NCI-H2196 (cell line): ENCODE measurements around the gene SNX30.

Experiments
- DNase-seq: peaks from one replicate; lab custom pipeline; 2025; ENCODE audit not compliant: unreplicated experiment; lab: John Stamatoyannopoulos, UW

The SNX30 gene

DNA sequence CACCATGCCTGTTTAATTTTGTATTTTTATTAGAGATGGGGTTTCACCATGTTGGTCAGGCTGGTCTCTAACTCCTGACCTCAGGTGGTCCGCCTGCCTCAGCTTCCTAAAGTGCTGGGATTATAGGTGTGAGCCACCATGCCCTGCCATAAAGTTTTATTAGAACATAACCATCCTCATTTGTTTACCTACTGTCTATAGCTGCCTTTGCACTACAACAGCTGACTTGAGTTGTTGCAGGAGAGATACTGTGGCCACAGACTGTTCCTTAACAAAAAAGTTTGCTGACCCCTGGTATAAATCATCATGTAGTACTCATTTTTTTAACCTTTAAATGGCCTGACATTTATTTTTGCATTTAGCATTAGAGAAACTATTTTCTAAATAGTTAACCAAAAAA lies 31.7 kb downstream of the SNX30 start:
- DNase-seq: no peak

DNA sequence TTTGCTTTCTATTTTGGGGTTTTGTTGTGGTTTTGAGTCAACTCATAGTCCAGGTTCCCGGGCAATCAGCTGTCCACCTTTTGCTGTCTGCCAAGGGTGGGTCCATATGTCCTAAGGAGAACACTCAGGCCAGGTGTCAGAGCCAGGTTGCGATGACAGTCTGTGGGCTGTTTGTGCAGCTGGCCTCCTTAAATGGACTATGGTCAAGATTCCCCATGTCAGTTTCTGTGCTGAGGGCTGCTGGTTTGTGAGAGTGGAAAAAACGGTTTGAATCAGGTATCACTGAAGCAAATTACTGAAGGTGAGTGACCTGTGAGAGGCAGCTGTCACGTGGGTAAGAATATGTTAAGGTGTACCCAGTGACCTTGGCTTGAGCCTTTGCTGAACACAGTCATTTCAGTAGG lies 33.0 kb downstream of the SNX30 start:
- DNase-seq: peak; percentile 34

DNA sequence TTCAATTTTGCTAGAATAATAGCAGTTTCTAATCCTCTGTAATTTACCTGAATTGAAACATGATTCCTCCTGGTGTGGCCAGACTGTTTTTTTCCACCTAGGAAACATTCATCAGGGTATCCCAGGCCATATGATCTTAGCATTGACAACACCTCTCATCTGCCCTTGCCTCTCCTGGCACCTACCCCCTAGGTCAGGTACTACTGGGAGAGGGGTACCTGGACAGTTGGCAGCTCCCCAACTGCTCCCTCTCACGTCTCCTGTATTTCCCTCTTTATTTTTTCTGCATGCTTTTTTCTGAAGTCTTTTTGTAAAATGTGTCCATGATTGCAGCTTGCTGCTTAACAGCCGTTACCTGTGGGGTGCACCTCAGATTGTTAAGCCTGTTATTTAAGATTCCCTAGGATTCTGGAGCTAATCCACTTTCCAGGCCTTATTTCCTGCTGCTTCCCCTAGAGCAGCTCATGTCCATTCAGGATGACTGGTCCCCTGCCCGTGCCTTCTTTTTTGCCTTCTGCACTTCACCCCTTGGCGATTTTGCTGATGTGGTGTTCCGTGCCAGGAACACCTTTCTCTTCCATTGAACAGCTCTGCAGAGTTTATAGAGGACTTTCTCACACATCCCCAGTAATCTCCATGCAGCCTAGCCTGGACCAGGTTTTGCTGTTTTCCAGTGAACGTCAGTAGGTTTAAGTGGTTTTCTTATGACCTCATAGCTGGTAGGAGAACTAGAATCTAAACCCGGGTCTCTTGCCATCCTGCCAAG lies 33.6 kb downstream of the SNX30 start:
- DNase-seq: peak; percentile 51

DNA sequence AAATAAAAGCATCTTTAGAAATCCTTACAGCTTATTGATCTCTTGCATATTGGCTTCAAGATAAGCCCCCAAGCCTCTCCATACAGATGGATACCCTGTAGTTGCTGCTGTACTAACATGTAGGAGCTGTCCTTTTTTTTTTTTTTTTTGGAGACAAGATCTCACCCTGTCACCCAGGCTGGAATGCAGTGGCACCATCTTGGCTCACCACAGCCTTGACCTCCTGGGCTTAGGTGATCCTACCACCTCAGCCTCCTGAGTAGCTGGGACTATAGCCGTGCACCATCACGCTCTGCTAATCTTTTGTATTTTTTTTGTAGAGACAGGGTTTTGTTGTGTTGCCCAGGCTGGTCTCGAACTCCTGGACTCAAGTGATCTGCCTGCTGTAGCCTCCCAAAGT lies 35.4 kb downstream of the SNX30 start:
- no peak for DNase-seq

DNA sequence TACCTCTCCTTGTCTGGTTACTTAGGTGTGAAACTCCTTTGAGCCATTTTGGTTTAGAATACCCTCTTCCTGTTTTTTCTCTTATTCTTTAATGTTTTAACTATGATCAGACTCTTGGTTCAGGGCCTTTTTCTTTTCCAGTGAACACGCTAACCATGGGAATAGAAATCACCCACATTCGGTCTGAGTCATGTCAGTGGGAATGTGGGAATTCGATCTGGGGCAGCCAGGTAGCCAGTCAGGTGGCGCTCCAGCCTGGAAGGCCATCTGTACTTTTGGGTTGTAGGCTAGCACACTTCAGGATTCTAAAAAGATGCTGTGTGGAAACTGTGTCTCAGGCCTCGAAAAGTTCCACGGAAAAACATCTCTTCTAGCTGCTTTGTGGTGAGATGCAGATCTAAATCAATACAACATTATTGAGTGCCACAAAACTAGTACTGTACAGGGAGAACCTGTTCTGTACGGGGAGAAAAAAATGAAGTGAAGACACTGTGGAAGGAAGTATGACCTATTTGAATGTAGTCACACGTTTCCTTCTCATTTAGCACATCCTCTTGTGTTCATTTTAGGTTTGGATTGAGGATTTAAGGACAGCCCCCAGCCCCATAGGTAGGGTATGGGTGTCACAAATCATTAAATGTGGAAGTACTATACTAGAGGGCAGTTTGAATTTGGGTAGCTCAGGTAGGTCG lies 36.4 kb downstream of the SNX30 start:
- no peak for DNase-seq

DNA sequence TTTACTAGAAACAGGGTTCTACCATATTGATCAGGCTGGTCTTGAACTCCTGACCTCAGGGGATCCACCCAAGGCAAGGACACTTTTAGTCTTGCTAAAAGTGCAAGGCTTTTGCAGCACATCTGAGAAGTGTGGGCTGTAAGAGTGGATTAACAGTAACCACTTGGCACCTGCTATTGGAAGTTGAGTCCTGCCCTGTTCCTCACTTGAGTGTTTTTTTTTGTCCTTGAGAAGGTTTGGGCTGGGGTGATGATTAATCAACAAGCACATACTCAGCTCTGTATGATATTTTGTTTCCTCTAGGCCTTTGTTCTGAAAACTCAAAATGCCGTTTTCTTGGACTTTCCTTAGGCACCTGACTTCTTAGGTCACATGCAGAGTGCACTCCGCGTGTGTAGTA lies 37.4 kb downstream of the SNX30 start:
- no peak for DNase-seq

DNA sequence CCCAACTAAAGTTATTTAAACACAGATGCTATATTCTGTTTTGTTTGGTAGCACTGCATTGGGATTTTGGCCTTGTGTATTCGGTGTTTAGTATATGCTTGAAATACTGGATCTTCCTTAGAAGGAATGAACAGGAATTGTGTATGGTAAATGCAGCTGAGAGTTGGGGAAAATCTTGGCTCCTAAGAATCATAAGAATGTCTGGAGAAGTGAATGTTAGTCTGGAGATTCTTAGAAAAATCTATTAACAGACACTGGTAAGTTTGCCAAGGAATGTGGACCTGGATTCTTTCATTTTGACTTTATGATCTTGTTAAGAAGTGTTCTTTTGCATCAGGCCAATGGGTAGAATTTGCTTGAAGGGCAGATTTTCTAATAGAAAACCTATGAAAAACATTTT lies 38.9 kb downstream of the SNX30 start:
- no peak for DNase-seq

DNA sequence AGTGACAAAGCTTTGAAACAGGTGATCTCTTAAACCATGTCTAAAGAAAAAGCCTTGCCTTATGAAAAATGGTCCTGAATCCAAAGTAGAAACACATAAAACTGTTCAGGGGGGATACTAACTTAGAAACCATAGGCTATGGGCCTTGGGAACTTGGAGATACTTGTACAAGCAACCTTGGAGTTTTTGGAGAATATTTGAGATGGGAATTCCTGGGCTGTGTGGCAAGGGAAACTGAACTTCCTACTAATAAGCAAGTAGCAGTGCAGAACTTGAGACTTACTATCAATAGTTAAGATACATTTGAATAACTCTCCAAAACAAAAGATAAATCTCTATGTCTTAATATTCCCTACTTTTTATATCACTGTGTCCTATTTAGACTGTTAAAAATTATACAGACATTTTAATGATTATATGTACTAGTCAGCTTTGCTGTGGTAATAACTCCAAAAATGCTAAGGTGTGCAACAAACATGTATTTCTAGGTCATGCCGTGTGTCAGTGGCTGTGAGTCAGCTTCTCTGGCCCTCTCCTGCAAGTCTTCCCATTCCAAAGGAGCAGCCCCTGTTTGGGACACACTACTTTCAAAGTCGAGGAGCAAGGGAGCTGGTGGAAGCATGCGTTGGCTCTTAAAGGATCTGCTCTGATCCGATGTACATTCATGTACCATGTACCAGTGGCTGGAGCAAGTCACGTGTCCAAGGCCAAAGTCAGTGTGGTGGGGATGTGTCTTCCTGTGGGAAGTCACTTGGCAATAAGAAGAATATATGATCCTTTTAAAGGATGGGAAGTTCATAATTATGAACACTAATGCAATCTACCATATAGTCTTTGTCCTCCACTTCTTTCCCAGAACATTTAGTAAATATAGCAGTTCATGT lies 39.6 kb downstream of the SNX30 start:
- no peak for DNase-seq

DNA sequence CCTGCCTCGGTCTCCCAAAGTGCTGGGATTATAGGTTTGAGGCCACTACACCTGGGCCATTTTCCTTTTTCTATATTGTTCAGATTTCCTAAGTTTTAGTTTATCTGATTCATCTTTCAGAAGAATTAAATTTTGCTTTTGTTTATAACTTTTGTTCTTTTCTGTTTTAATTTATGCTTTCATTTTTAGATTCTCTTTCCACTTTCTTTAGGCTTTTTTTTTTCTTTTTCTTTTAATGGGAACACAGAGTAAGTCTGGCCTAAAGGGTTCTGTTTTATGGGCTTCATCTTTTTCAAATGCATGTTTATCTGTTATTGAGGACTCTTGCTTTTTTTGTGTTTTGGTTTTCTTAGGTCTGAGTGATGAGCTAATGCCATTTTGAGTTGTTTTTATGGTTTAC lies 42.1 kb downstream of the SNX30 start:
- no peak for DNase-seq

DNA sequence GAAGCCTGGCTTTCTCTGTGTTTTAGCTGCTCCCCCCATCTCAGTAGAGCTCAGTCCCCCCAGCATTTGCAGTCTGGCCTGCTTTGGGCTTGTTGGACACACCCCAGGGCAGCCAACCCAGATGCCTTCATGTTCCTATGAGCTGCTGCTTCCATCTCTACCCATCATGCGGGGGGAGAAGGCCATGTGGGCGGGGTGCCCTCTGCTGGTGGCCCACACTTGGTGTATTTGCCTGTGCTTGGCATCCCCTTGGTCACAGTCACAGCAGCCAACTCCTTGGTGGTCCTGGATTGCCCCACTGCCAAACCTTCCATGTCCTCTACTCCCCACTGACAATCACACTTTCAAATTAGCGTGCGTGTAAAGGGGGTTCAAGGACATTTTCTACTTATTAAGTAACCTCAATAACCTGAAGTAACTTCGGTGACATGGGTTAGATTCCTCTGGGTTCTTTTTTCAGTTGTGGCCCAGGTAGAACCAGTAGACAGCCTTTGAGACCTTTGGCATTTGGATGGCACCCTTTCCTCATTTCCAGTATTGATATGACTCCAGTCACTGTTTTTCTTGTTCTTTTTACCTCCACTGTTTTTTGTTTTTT lies 42.8 kb downstream of the SNX30 start:
- peak; percentile 32 for DNase-seq

DNA sequence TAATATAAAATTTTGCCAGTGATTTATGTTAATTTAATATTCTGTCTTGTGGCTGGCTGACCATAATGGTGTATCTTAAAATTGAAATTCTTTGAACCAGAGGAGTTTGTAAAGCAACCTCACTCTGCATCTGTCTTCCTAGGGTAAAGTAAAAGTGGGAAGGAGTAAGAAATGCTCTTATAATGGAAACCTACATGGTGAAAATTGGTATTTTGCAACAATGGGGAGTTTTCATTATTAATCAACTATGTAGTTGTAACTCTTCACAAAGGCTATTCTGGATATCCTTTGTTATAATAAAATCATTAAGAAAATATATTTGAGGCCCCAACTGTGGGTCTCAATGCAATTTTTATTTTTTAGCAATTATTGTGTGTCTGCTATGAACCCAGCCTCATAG lies 44.2 kb downstream of the SNX30 start:
- DNase-seq: no peak

DNA sequence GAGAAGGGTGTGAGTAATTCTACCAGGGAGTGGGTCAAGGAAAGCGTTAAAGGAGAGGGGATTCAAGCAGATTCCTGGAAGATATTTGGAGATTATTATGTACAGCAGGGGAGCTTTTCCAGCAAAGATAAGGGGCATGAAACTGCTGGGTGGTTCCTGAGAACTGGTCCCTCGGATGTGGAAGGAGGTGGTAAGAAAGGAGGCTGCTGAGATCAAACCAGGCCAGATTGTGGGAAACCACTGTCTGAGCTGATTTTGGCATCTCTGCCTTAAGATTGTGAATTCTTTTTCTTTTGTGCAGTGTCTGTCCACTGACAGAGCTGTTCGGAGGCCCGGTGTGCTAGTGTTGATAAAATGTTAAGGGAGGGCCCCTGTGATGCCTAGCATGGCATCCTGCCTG lies 45.4 kb downstream of the SNX30 start:
- no peak for DNase-seq

DNA sequence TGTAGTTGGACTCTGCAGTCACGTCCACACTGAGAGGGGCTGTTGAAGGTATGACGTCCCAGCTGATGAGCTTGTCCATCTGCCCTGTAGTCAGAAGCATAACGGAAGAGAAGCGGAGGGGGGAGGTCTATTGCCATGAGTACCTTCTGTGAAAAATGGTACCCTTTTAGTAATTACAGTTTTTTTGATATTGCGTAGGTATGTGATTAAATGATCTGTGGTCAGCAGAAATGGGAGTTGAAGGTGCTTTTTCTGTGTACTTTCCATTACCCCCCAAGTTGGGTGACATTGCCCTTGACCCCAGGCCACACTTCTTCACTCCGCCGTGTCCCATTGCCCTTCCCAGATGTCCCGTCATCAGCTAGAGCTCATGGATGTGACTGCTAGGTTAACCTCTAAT lies 45.9 kb downstream of the SNX30 start:
- no peak for DNase-seq

DNA sequence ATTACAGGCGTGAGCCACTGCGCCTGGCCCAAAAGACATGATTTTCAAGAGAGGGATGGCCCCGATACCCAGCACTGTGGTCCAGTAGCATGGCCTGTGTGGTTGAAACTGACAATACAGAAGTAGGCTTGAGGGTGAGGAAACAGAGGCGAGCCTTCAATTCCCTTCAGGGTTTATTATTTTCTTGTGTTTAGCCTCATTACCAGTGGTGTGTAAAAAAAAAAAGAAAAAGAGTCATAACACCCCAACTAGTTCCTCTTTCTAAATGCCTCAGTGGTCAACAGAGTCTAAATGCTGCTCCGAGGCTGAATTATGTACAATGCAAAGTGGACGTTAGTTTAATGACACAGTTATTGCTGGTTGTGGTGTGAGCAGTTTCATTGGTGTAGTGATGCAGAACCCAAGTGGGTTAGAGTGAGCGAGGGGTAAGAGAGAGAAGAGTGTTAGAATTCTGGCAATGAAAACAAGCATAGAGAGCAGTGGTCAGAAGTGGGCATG lies 58.8 kb downstream of the SNX30 start:
- DNase-seq: no peak

DNA sequence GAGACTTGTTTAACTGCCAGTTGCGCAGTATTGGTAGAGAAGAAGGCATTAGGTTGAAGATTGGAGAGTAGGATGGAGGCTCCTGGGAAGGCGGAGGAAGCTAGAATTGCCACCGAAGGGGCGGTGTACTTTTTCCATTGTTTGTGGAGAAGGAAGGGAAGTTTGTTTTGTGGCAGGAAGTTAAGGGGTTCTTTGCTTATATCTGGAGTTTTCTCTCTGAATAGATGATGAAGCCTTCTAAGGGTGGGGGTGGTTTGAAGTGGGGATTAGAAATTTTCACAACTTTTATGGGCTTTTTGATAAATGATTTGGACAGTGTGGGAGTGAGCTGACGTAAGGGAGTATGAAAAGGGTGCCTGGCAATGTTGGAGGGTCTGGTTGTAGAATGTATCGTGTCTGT lies 59.3 kb downstream of the SNX30 start:
- DNase-seq: no peak

DNA sequence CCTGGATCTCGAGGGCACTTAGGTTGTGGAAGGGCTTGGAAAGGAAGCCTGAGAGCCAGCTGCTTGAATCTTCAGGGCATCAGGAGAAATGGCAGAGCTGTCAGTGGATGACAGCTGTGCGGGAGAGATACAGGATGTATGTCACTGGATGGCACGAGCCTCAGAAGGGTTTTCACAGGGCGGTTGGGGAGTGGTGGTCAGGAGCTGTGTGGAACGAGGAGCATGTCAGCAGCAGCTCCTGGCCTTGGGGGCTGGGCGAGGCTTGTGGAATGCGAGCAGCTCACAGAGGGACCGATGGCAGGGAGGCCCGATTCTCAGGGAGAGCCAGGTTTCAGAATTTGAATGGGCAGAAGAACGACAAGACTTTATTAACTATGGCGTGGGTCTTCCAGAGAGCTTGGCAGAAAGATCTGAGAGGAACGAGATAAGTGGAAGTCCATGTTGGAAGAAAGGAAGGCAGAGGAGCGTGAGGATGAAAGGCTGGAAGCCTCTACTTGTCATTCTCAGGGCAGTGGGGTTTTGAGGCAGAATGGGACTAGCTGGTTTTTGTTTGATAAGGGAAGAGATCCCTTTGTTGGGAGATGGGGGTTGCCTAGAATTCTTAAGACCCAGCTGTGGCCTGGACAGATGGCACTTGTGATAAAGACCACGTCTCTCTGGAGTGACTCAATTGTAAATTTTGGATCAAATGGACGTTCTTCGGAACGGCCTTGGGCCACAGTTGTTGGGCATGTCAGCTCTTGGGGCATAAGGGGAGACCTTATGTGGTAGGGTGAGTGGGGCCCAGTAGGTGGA lies 60.3 kb downstream of the SNX30 start:
- DNase-seq: no peak

DNA sequence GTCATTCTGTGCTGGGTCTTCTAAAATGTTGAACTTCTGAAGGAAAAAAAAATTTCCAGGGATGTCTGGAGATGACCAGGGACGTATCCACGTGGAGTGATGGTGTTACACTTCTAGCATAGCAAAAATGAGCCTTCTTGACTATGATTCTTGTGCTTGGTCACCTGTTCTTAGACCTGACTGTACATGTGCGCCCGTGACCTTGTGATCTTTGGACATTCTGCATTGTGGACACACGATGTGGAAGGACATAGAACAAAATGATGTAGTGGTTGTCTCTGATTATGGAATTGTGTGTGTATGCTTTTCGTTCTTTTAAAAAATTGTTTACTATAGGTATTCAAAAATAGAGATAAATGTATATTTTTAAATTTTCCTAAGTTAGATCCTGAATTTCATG lies 61.0 kb downstream of the SNX30 start:
- DNase-seq: no peak

DNA sequence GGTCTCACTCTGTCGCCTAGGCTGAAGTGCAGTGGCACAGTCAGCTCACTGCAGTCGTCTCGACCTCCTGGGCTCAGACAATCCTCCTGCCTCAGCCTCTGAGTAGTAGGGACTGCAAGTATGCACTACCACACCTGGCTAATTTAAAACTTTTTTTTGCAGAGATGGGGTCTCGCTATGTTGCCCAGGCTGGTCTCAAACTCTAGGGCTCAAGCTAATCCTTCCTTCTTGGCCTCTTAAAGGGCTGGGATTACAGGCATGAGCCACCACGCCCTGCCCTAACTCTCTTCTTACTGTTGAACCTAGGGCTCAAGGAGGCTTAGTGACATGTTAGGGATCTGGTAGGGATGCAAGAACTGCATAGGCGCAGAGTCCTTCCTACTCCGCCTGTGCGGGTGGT lies 65.3 kb downstream of the SNX30 start:
- no peak for DNase-seq

DNA sequence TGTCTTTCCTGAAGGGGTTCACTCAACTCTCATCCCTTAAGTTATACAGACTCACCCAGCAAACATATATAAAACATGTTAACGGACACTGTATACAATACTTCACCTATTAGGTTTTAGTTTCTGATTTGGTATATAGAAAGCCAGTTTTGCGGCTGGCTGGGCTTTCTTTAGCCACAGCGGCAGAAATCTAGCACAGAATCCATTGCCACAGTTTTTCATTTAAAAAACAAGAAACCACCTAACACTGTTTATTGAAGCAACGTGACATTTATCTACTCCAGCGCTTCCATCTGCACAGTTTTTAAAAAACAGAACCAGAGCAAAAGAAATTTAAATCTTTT lies 67.3 kb downstream of the SNX30 start:
- DNase-seq: no peak

DNA sequence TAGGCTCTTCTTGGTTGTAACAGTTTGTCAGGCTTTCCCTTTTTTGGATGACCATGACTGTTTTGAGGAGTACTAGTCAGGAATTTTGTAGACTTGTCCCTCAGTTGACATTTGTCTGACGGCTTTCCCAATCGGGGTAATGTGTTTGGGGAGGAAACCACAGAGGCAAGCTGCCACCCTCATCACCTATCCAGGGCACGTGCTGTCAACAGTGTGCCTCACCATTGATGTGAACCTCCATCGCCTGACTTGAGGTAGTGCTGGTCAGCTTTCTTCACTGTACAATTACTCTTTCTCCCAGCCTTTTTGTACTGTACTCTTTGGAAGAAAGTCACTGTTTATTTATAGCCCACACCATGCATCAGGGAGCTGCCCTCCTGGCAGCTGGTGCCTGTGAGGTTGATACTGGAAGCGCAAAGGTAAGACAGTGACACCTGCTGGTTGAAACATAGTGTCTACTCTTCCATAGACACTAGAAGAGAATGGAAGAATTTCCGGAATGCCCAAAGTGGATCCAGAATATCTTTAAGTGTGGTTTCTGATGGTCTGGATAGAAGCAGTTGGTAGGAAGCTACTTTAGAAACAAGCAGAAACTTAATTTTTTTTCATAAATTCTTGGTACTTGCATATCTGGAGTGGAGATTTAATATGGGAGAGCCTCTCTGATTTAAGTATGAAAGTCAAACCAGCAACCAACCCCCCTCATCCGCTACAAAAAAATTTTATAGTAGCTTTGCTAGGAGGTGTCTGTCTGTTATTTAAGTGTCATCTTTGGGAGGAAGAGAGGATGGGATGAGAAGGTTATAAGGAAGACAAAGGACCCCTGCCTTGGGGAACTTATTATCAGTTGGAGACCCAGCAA lies 69.3 kb downstream of the SNX30 start:
- peak; percentile 61 for DNase-seq
